NOMO-1 treated with dmso at 0.1 percent for 144 hours (cell line): Measurements from ENCODE around the gene GTF3C6.
"Not testable (repeated sequence)": the region's sequence is repeated elsewhere in the genome, so short reads cannot be mapped to it uniquely, and the experiment has no call there.

Experiments
- DNase-seq: peaks from one replicate; lab custom pipeline; 2025; ENCODE audit not compliant: unreplicated experiment; lab: John Stamatoyannopoulos, UW

Gene GTF3C6

GRCh38 chr6:110979565-110980101, 21.1 kb downstream of the GTF3C6 start:
- no peak for DNase-seq

- no peak for DNase-seq
These were observed 21.7 kb downstream of the GTF3C6 start for GRCh38 chr6:110980227-110980626.

- DNase-seq: no peak
These were observed 22.1 kb downstream of the GTF3C6 start for GRCh38 chr6:110980648-110981047.

- DNase-seq: no peak
These were observed 22.7 kb downstream of the GTF3C6 start for GRCh38 chr6:110981202-110981600.

- no peak for DNase-seq
These were observed 32.5 kb downstream of the GTF3C6 start for GRCh38 chr6:110990840-110991576.

GRCh38 chr6:110996691-110997090, 38.2 kb downstream of the GTF3C6 start:
- DNase-seq: no peak

- DNase-seq: no peak
These were observed 41.2 kb downstream of the GTF3C6 start for GRCh38 chr6:110999634-111000270.

- no peak for DNase-seq
These were observed 43.8 kb downstream of the GTF3C6 start for GRCh38 chr6:111002350-111002749.

- DNase-seq: peak; percentile 15
These were observed 53.0 kb downstream of the GTF3C6 start for GRCh38 chr6:111011360-111012142.

GRCh38 chr6:111012143-111012452, 53.6 kb downstream of the GTF3C6 start:
- no peak for DNase-seq

GRCh38 chr6:111012520-111012919, 54.0 kb downstream of the GTF3C6 start:
- DNase-seq: not testable (repeated sequence)

- DNase-seq: no peak
These were observed 54.8 kb downstream of the GTF3C6 start for GRCh38 chr6:111013144-111013915.

GRCh38 chr6:111015389-111016124, 57.1 kb downstream of the GTF3C6 start:
- no peak for DNase-seq

- DNase-seq: not testable (repeated sequence)
These were observed 58.7 kb downstream of the GTF3C6 start for GRCh38 chr6:111017241-111017640.
